H9 (cell line): ENCODE results near the gene CNDP1. TPM values are rescaled to one million over a fixed set of nuclear protein-coding genes. Genes with fewer than 3 reads are reported as not detected.

Experiments used
- DNase-seq: peaks from one replicate; pipeline ENCODE4 v3.0.0-alpha.2; 2017
- H2AFZ ChIP-seq: one replicate; pipeline ENCODE4 v1.6.1; 2013; ENCODE audit warnings: mild to moderate bottlenecking, low read length, control low read depth, moderate library complexity
- H2AK5ac ChIP-seq: 2 replicates; pipeline ENCODE4 v1.6.1; 2013; ENCODE audit warnings: low read length, control low read depth, mixed read lengths; ENCODE audit not compliant: insufficient read length
- H2BK120ac ChIP-seq: one replicate; pipeline ENCODE4 v1.6.1; 2013; ENCODE audit warnings: low read depth, mild to moderate bottlenecking, low read length, control low read depth, inconsistent platforms; ENCODE audit not compliant: poor library complexity, severe bottlenecking
- H2BK12ac ChIP-seq: 2 replicates; pipeline ENCODE4 v1.6.1; 2013; ENCODE audit warnings: low read length, control low read depth, mixed read lengths, low read depth; ENCODE audit not compliant: insufficient read length
- H2BK15ac ChIP-seq: 2 replicates; pipeline ENCODE4 v1.6.1; 2013; ENCODE audit warnings: low read depth, low read length, control low read depth
- H2BK20ac ChIP-seq: one replicate; pipeline ENCODE4 v1.6.1; 2013; ENCODE audit warnings: low read depth, mild to moderate bottlenecking, low read length, control low read depth, inconsistent platforms; ENCODE audit not compliant: poor library complexity, severe bottlenecking
- H2BK5ac ChIP-seq: 2 replicates; pipeline ENCODE4 v1.6.1; 2013; ENCODE audit warnings: low read length, control low read depth, mixed read lengths; ENCODE audit not compliant: insufficient read length
- H3K14ac ChIP-seq: 2 replicates; pipeline ENCODE4 v1.6.1; 2013; ENCODE audit warnings: low read length, control low read depth; ENCODE audit not compliant: insufficient read depth
- H3K18ac ChIP-seq: 2 replicates; pipeline ENCODE4 v1.6.1; 2013; ENCODE audit warnings: low read depth, mild to moderate bottlenecking, mixed read lengths, low read length, control low read depth; ENCODE audit not compliant: insufficient read length
- H3K23ac ChIP-seq: 2 replicates; pipeline ENCODE4 v1.6.1; 2013; ENCODE audit warnings: low read length, control low read depth, mixed read lengths, low read depth; ENCODE audit not compliant: insufficient read length
- H3K23me2 ChIP-seq: 2 replicates; pipeline ENCODE4 v1.6.1; 2013; ENCODE audit warnings: low read depth, mild to moderate bottlenecking, mixed read lengths, low read length, control low read depth; ENCODE audit not compliant: insufficient read length, poor library complexity, severe bottlenecking
- H3K27ac ChIP-seq: 2 replicates; pipeline ENCODE4 v1.5.1; 2013; ENCODE audit warnings: low read length, control low read depth, mixed read lengths, low read depth; ENCODE audit not compliant: insufficient read length
- H3K27me3 ChIP-seq: 2 replicates; pipeline ENCODE4 v1.6.1; 2013; ENCODE audit warnings: low read length, control low read depth, inconsistent platforms; ENCODE audit not compliant: insufficient read depth
- H3K4ac ChIP-seq: 2 replicates; pipeline ENCODE4 v1.6.1; 2013; ENCODE audit warnings: low read depth, mild to moderate bottlenecking, control low read depth, inconsistent platforms, low read length, moderate library complexity
- H3K4me1 ChIP-seq: 2 replicates; pipeline ENCODE4 v1.6.1; 2013; ENCODE audit warnings: low read length, control low read depth, inconsistent platforms; ENCODE audit not compliant: insufficient read depth
- H3K4me2 ChIP-seq: 2 replicates; pipeline ENCODE4 v1.6.1; 2013; ENCODE audit warnings: low read length, control low read depth, mixed read lengths; ENCODE audit not compliant: insufficient read length, insufficient read depth
- H3K56ac ChIP-seq: 2 replicates; pipeline ENCODE4 v1.6.1; 2013; ENCODE audit warnings: low read depth, mild to moderate bottlenecking, mixed read lengths, low read length, control low read depth; ENCODE audit not compliant: insufficient read length
- H3K79me1 ChIP-seq: 2 replicates; pipeline ENCODE4 v1.6.1; 2013; ENCODE audit warnings: low read depth, mild to moderate bottlenecking, moderate library complexity, low read length, control low read depth, inconsistent platforms; ENCODE audit not compliant: insufficient read depth, poor library complexity, severe bottlenecking
- H3K79me2 ChIP-seq: 2 replicates; pipeline ENCODE4 v1.6.1; 2013; ENCODE audit warnings: low read length, control low read depth, inconsistent platforms; ENCODE audit not compliant: insufficient read depth
- H3K9ac ChIP-seq: 2 replicates; pipeline ENCODE4 v1.6.1; 2013; ENCODE audit warnings: low read length, control low read depth, mixed read lengths; ENCODE audit not compliant: insufficient read length; ENCODE audit errors: extremely low read depth
- H3K9me3 ChIP-seq: one replicate; pipeline ENCODE4 v1.6.1; 2013; ENCODE audit warnings: low read depth, low read length, inconsistent platforms; ENCODE audit not compliant: control insufficient read depth
- H3T11ph ChIP-seq: one replicate; pipeline ENCODE4 v1.6.1; 2013; ENCODE audit warnings: mild to moderate bottlenecking, low read length, control low read depth, inconsistent platforms
- H4K20me1 ChIP-seq: one replicate; pipeline ENCODE4 v1.6.1; 2013; ENCODE audit not compliant: control insufficient read depth, insufficient read length, insufficient read depth
- H4K5ac ChIP-seq: 2 replicates; pipeline ENCODE4 v1.6.1; 2013; ENCODE audit warnings: low read depth, mild to moderate bottlenecking, mixed read lengths, low read length, control low read depth; ENCODE audit not compliant: insufficient read length
- H4K8ac ChIP-seq: replicated peaks from 2 replicates; pipeline ENCODE4 v1.6.1; 2013; ENCODE audit warnings: low read length, control low read depth, mixed read lengths, low read depth; ENCODE audit not compliant: insufficient read length
- H4K91ac ChIP-seq: 2 replicates; pipeline ENCODE4 v1.6.1; 2013; ENCODE audit warnings: low read depth, mild to moderate bottlenecking, moderate library complexity, mixed read lengths, low read length, control low read depth; ENCODE audit not compliant: insufficient read length
- H3K27ac Mint-ChIP-seq, 3 experiments: 2 replicates in 2 of 3; 3 replicates in 1 of 3; pipeline ENCODE4 v1.8.0; 2020 to 2021; ENCODE audit warnings: mixed read lengths in 3 of 3, mild to moderate bottlenecking in 1 of 3, moderate library complexity in 1 of 3
- H3K27me3 Mint-ChIP-seq: 2 replicates; pipeline ENCODE4 v1.8.0; 2021; ENCODE audit warnings: low read depth, mild to moderate bottlenecking, moderate library complexity, mixed read lengths
- H3K36me3 Mint-ChIP-seq, 3 experiments: 2 replicates in 2 of 3; 3 replicates in 1 of 3; pipeline ENCODE4 v1.8.0; 2020 to 2021; ENCODE audit warnings: low read depth in 3 of 3, mixed read lengths in 3 of 3; ENCODE audit not compliant: insufficient read depth in 1 of 3
- H3K4me1 Mint-ChIP-seq, 2 experiments: 2 replicates each; pipeline ENCODE4 v1.8.0; 2020; ENCODE audit warnings: mixed read lengths in 2 of 2
- H3K4me3 Mint-ChIP-seq, 2 experiments: 2 replicates in 1 of 2; 3 replicates in 1 of 2; pipeline ENCODE4 v1.8.0; 2020 to 2021; ENCODE audit warnings: mild to moderate bottlenecking in 2 of 2, mixed read lengths in 2 of 2, moderate library complexity in 1 of 2
- H3K9me3 Mint-ChIP-seq, 2 experiments: 2 replicates in 1 of 2; 3 replicates in 1 of 2; pipeline ENCODE4 v1.8.0; 2020; ENCODE audit warnings: mild to moderate bottlenecking in 2 of 2, mixed read lengths in 2 of 2, moderate library complexity in 1 of 2
- WGBS: extraction: QIAGEN DNeasy Blood & Tissue Kit; methylation state at CpG from one replicate; pipeline ENCODE4 v1.1.7; 2013; ENCODE audit warnings: missing lambda C conversion rate, low lambda C conversion rate, mixed read lengths; ENCODE audit not compliant: insufficient read length; ENCODE audit errors: extremely low coverage; 5-methylcytosine and 5-hydroxymethylcytosine counted together
- total RNA-seq: library from RNA; stranded (reverse); gene quantifications from 2 replicates; pipeline ENCODE4 v1.2.1, GENCODE V29; 2021
- TF ChIP-seq, protein P1 (sequence below): fragments of 200-600 bp; sonication (generic); conservative IDR thresholded peaks from 3 replicates; pipeline ENCODE4 v1.8.0; 2021; ENCODE audit warnings: antibody characterized with exemption, mild to moderate bottlenecking

Gene CNDP1
- total RNA-seq, 1 experiment from 2014 or later: not detected

DNA sequence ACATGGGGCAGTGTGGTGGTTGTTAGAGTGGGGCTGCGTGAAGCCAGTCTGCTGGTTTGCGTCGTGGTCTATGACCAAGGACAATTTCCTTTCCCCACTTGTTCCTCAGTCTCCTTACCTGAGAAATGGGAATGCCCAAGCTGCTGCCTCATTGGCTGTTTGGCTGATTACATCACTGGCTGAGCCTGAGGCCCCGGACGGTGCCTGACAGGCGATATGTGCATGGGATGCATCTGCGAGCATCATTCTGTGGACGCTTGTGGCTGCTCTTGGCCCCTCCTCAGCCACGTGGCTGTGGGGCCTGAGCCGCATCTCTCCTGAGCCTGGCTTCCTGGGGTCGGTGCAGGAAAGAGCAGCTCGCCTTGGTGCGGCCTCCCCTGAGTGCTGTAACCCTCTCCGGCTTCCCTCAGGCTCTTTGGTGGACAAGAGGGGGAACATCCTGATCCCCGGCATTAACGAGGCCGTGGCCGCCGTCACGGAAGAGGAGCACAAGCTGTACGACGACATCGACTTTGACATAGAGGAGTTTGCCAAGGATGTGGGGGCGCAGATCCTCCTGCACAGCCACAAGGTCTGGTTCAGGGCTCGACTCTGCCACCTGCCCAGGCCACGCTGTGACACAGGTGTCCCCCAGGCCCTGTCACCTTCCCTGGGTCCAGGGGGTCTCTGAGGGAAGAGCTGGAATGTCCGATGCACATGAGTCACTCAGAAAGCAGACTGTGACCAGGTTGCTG, 21.0 kb upstream of the CNDP1 start:
- H2AFZ ChIP-seq: no peak overlapping the region
- no peaks in the 10 kb centered on the region for H3K4me1 ChIP-seq
- TF ChIP-seq, protein P1, sequence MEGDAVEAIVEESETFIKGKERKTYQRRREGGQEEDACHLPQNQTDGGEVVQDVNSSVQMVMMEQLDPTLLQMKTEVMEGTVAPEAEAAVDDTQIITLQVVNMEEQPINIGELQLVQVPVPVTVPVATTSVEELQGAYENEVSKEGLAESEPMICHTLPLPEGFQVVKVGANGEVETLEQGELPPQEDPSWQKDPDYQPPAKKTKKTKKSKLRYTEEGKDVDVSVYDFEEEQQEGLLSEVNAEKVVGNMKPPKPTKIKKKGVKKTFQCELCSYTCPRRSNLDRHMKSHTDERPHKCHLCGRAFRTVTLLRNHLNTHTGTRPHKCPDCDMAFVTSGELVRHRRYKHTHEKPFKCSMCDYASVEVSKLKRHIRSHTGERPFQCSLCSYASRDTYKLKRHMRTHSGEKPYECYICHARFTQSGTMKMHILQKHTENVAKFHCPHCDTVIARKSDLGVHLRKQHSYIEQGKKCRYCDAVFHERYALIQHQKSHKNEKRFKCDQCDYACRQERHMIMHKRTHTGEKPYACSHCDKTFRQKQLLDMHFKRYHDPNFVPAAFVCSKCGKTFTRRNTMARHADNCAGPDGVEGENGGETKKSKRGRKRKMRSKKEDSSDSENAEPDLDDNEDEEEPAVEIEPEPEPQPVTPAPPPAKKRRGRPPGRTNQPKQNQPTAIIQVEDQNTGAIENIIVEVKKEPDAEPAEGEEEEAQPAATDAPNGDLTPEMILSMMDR: no peak
- peak; percentile 10 for DNase-seq
- H3K27me3 ChIP-seq: no peaks in the 10 kb centered on the region
- H3K79me1 ChIP-seq: peaks cover 4% of the 10 kb centered on the region
- no peak overlapping the region for H2AK5ac ChIP-seq
- H3K56ac ChIP-seq: no peak overlapping the region
- H3T11ph ChIP-seq: no peak overlapping the region
- no peak overlapping the region for H2BK20ac ChIP-seq
- no peak overlapping the region for H3K23ac ChIP-seq
- no peak overlapping the region for H3K14ac ChIP-seq
- peaks cover 59 to 91% (median 76%) of the 10 kb centered on the region in 3 experiments; a peak in 6 of 7 replicates for H3K36me3 Mint-ChIP-seq
- WGBS: no CpG with 5 or more reads among the region's 27 CpGs
- no peaks in the 10 kb centered on the region for H3K79me2 ChIP-seq
- H3K27me3 Mint-ChIP-seq: no peaks in the 10 kb centered on the region
- no peak overlapping the region for H4K5ac ChIP-seq
- no peaks in the 10 kb centered on the region for H3K9me3 ChIP-seq
- H3K27ac ChIP-seq: no peak overlapping the region
- H3K4me3 Mint-ChIP-seq: no peak overlapping the region
- H4K91ac ChIP-seq: no peak overlapping the region
- no peak overlapping the region for H2BK12ac ChIP-seq
- H2BK5ac ChIP-seq: no peak overlapping the region
- no peak overlapping the region for H3K18ac ChIP-seq
- H3K4ac ChIP-seq: no peak overlapping the region
- no peak overlapping the region for H2BK15ac ChIP-seq
- no peaks in the 10 kb centered on the region for H3K23me2 ChIP-seq
- H4K8ac ChIP-seq: no peak overlapping the region
- H3K4me1 Mint-ChIP-seq: no peaks in the 10 kb centered on the region
- H3K4me2 ChIP-seq: no peak overlapping the region
- peak overlapping the region in 1 of 3 experiments; percentile 70; a peak in 2 of 7 replicates for H3K27ac Mint-ChIP-seq
- H4K20me1 ChIP-seq: no peaks in the 10 kb centered on the region
- no peak overlapping the region for H3K9ac ChIP-seq
- H3K9me3 Mint-ChIP-seq: no peaks in the 10 kb centered on the region; a peak in 1 of 5 replicates
- H2BK120ac ChIP-seq: no peak overlapping the region
